H1 (cell line): Measurements from ENCODE around the gene PRRT4. TPM values are rescaled to one million over a fixed set of nuclear protein-coding genes. Genes with fewer than 3 reads are reported as not detected.

Experiments used
- CTCF ChIA-PET: fragments of 300-600 bp; sonication (Branson Sonifier 250); formaldehyde crosslinking; loops from one replicate; lab custom pipeline; 2021; ENCODE audit not compliant: partially characterized antibody; lab: Charles Lee
- POLR2A ChIA-PET: fragments of 300-600 bp; sonication (Branson Sonifier 250); formaldehyde crosslinking; loops from one replicate; lab custom pipeline; 2021; ENCODE audit warnings: inconsistent platforms; ENCODE audit not compliant: partially characterized antibody; lab: Charles Lee
- DNase-seq, 2 experiments: peaks; one replicate each; pipeline versions ENCODE4 v3.0.0 to v3.0.0-alpha.2; 2010 to 2022; ENCODE audit warnings: low spot score in 2 of 2, low read depth in 1 of 2, mixed read lengths in 1 of 2
- FAIRE-seq: peaks from 2 replicates; lab custom pipeline; 2011; peaks lifted over from hg19 to GRCh38; lab: Jason Lieb, UNC
- H2AFZ ChIP-seq: 2 replicates; pipeline ENCODE4 v1.8.1; 2012; ENCODE audit warnings: low read length, inconsistent platforms
- H2AK5ac ChIP-seq: 2 replicates; pipeline ENCODE4 v1.6.1; 2013; ENCODE audit warnings: low read depth, low read length
- H2BK120ac ChIP-seq: replicated peaks from 2 replicates; pipeline ENCODE3; 2013; ENCODE audit warnings: low read depth, low read length, inconsistent platforms
- H2BK12ac ChIP-seq: 2 replicates; pipeline ENCODE4 v1.6.1; 2013; ENCODE audit warnings: low read depth, low read length
- H2BK15ac ChIP-seq: 2 replicates; pipeline ENCODE4 v1.6.1; 2013; ENCODE audit warnings: low read length
- H2BK20ac ChIP-seq: 2 replicates; pipeline ENCODE4 v1.6.1; 2013; ENCODE audit warnings: low read length
- H2BK5ac ChIP-seq: 2 replicates; pipeline ENCODE4 v1.6.1; 2013; ENCODE audit warnings: low read depth, low read length
- H3K14ac ChIP-seq: 2 replicates; pipeline ENCODE4 v1.6.1; 2013; ENCODE audit warnings: inconsistent platforms; ENCODE audit not compliant: insufficient read length
- H3K18ac ChIP-seq: 2 replicates; pipeline ENCODE4 v1.6.1; 2013; ENCODE audit warnings: low read length; ENCODE audit errors: extremely low read depth
- H3K23ac ChIP-seq: 2 replicates; pipeline ENCODE4 v1.6.1; 2013; ENCODE audit warnings: inconsistent platforms; ENCODE audit not compliant: insufficient read length
- H3K23me2 ChIP-seq: 2 replicates; pipeline ENCODE4 v1.6.1; 2013; ENCODE audit warnings: low read depth, low read length
- H3K27ac ChIP-seq: 2 replicates; pipeline ENCODE4 v1.6.1; 2011; ENCODE audit warnings: low read depth, low read length, inconsistent platforms
- H3K27me3 ChIP-seq, 4 experiments: replicated peaks in 1 of 4; 1 replicate in 1 of 4; 2 replicates in 3 of 4; pipeline versions ENCODE4 v1.6.1 to v1.8.1; 2011 to 2013; ENCODE audit warnings: low read length in 3 of 4, mild to moderate bottlenecking in 3 of 4, inconsistent platforms in 2 of 4, mixed read lengths in 2 of 4, moderate library complexity in 1 of 4; ENCODE audit not compliant: control insufficient read depth in 3 of 4, insufficient read depth in 3 of 4; ENCODE audit errors: extremely low read depth in 1 of 4
- H3K36me3 ChIP-seq, 4 experiments: 2 replicates each; pipeline versions ENCODE4 v1.6.1 to v1.8.1; 2011 to 2013; ENCODE audit warnings: mild to moderate bottlenecking in 4 of 4, low read length in 3 of 4, moderate library complexity in 2 of 4, control low read depth in 1 of 4, inconsistent platforms in 1 of 4; ENCODE audit not compliant: insufficient read depth in 4 of 4, control insufficient read depth in 2 of 4
- H3K4ac ChIP-seq: replicated peaks from 2 replicates; pipeline ENCODE3; 2013; ENCODE audit warnings: low read length, low read depth, mixed read lengths, inconsistent platforms; ENCODE audit not compliant: insufficient read length
- H3K4me1 ChIP-seq, 4 experiments: replicated peaks in 1 of 4; 1 replicate in 1 of 4; 2 replicates in 3 of 4; pipeline versions ENCODE4 v1.6.1 to v1.8.1; 2011 to 2013; ENCODE audit warnings: low read length in 3 of 4, inconsistent platforms in 2 of 4, mixed read lengths in 1 of 4; ENCODE audit not compliant: insufficient read depth in 4 of 4, control insufficient read depth in 3 of 4
- H3K4me2 ChIP-seq, 2 experiments: 2 replicates each; pipeline versions ENCODE4 v1.6.1 to v1.8.1; 2011 to 2013; ENCODE audit warnings: low read depth in 2 of 2, low read length in 2 of 2, control low read depth in 1 of 2, inconsistent platforms in 1 of 2, mild to moderate bottlenecking in 1 of 2; ENCODE audit not compliant: insufficient read depth in 1 of 2
- H3K4me3 ChIP-seq, 4 experiments: fragments of 200-600, 300-600 bp in 1 of 4; sonication (generic), shearing (Covaris generic), sonication (Bioruptor Twin) in 1 of 4; 2 replicates each; pipeline versions ENCODE4 v1.5.1 to v1.8.1; 2011 to 2016; ENCODE audit warnings: low read length in 4 of 4, low read depth in 3 of 4, control low read depth in 2 of 4, inconsistent platforms in 2 of 4, mild to moderate bottlenecking in 2 of 4, mixed read lengths in 1 of 4, moderate library complexity in 1 of 4; ENCODE audit not compliant: insufficient read depth in 2 of 4; ENCODE audit errors: extremely low read depth in 1 of 4
- H3K56ac ChIP-seq: replicated peaks from 2 replicates; pipeline ENCODE3; 2013; ENCODE audit warnings: low read depth, mild to moderate bottlenecking, mixed read lengths, low read length, inconsistent platforms; ENCODE audit not compliant: insufficient read length
- H3K79me1 ChIP-seq: 2 replicates; pipeline ENCODE4 v1.6.1; 2013; ENCODE audit warnings: low read depth, low read length, control low read depth
- H3K79me2 ChIP-seq, 2 experiments: 2 replicates each; pipeline versions ENCODE4 v1.6.1 to v1.8.1; 2012 to 2013; ENCODE audit warnings: low read length in 2 of 2, mild to moderate bottlenecking in 2 of 2, inconsistent platforms in 1 of 2; ENCODE audit not compliant: insufficient read depth in 2 of 2, control insufficient read depth in 1 of 2
- H3K9ac ChIP-seq, 4 experiments: replicated peaks in 1 of 4; 1 replicate in 1 of 4; 2 replicates in 3 of 4; pipeline versions ENCODE4 v1.6.1 to v1.8.1; 2011 to 2013; ENCODE audit warnings: low read depth in 3 of 4, low read length in 3 of 4, control low read depth in 2 of 4, mild to moderate bottlenecking in 2 of 4, moderate library complexity in 2 of 4, inconsistent platforms in 1 of 4; ENCODE audit errors: extremely low read depth in 1 of 4
- H3K9me3 ChIP-seq, 2 experiments: 2 replicates each; pipeline versions ENCODE4 v1.6.1 to v1.8.1; 2012 to 2013; ENCODE audit warnings: mild to moderate bottlenecking in 2 of 2, moderate library complexity in 2 of 2, control low read depth in 1 of 2, inconsistent platforms in 1 of 2, low read depth in 1 of 2, low read length in 1 of 2, mixed read lengths in 1 of 2; ENCODE audit not compliant: insufficient read depth in 2 of 2
- H4K20me1 ChIP-seq, 2 experiments: replicated peaks in 1 of 2; 2 replicates each; pipeline versions ENCODE3 to v1.8.1; 2011 to 2013; ENCODE audit warnings: inconsistent platforms in 2 of 2, low read length in 2 of 2, mild to moderate bottlenecking in 1 of 2; ENCODE audit not compliant: insufficient read depth in 2 of 2, control insufficient read depth in 1 of 2
- H4K5ac ChIP-seq: 2 replicates; pipeline ENCODE4 v1.6.1; 2013; ENCODE audit warnings: low read length, low read depth, mixed read lengths, inconsistent platforms; ENCODE audit not compliant: insufficient read length
- H4K8ac ChIP-seq: 2 replicates; pipeline ENCODE4 v1.8.0; 2013; ENCODE audit warnings: mild to moderate bottlenecking, moderate library complexity, low read length, inconsistent platforms; ENCODE audit not compliant: insufficient read depth; ENCODE audit errors: extremely low read depth
- H4K91ac ChIP-seq: replicated peaks from 2 replicates; pipeline ENCODE3; 2013; ENCODE audit warnings: low read length, mixed read lengths, inconsistent platforms; ENCODE audit not compliant: insufficient read length
- CHD1 ChIP-seq: IDR thresholded peaks from 2 replicates; pipeline ENCODE4 v1.6.1; 2012; ENCODE audit warnings: low read depth, low read length, improper control_type of control experiment
- EP300 ChIP-seq, 2 experiments: IDR thresholded peaks; 1 replicate in 1 of 2; 2 replicates in 1 of 2; pipeline ENCODE4 v1.6.1; 2011 to 2012; ENCODE audit warnings: low read depth in 2 of 2, low read length in 2 of 2, mild to moderate bottlenecking in 2 of 2, borderline replicate concordance in 1 of 2, inconsistent platforms in 1 of 2, moderate library complexity in 1 of 2
- WGBS, 2 experiments: shearing (Covaris generic) in 1 of 2; methylation state at CpG; one replicate each; pipeline versions ENCODE4 v1.1.6 to v1.1.7; 2013 to 2015; ENCODE audit warnings: low lambda C conversion rate in 2 of 2, mixed read lengths in 2 of 2, inconsistent platforms in 1 of 2, low coverage in 1 of 2, missing lambda C conversion rate in 1 of 2; ENCODE audit not compliant: insufficient replicate concordance in 2 of 2, insufficient coverage in 1 of 2, insufficient read length in 1 of 2; ENCODE audit errors: extremely low coverage in 1 of 2, missing lambda C conversion rate in 1 of 2; 5-methylcytosine and 5-hydroxymethylcytosine counted together
- polyA plus RNA-seq, 7 experiments: library from polyadenylated mRNA; depleted of rRNA in 3 of 7; stranded (reverse) in 5 of 7; unstranded in 2 of 7; fragments of >200 nt in 5 of 7; fragments of 200-250 nt in 2 of 7; gene quantifications; 1 replicate in 5 of 7; 2 replicates in 1 of 7; 4 replicates in 1 of 7; pipeline versions ENCODE4 v1.2.1 to v1.2.3, GENCODE V29; 2011 to 2013; ENCODE audit warnings: missing spikeins in 2 of 7, mixed read lengths in 2 of 7
- total RNA-seq: library from RNA; stranded (reverse); fragmentation: NEBNext Ultra II Directional; extraction: Animal tissue kit (Norgen Biotek cat#: 25700); gene quantifications from 2 replicates; pipeline ENCODE4 v1.2.1, GENCODE V29; 2021

Gene PRRT4
- total and polyA plus RNA-seq, 2 of the 8 experiments (the other 6 are each of a cell fraction or from before 2014, with no cell fraction given), result 0.34 to 1.0 TPM

DNA sequence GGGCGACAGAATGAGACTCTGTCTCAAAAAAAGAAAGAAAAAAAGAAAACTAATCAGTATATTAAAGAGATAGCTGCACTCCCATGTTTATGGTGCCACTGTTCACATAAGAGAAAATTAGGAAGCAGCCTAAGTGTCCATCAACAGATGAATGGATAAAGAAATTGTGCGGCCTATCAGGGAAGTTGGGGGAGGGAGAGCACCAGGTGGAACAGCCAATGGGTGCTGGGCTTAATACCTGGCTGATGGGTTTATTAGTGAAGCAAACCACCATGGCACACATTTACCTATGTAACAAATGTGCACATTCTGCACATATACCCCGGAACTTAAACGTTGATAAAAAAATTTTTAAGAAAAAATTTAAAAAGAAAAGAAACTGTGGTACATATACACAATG, 9.0 kb upstream of the PRRT4 start:
- no peak overlapping the region for H2BK12ac ChIP-seq
- H2BK5ac ChIP-seq, result no peak overlapping the region
- no peak overlapping the region for H3K4me2 ChIP-seq
- POLR2A ChIA-PET, result no interaction called here
- H3K4ac ChIP-seq, result no peak overlapping the region
- H3K14ac ChIP-seq, result no peak overlapping the region
- no peaks in the 10 kb centered on the region for H4K20me1 ChIP-seq
- no peak overlapping the region for H3K27ac ChIP-seq
- H3K23me2 ChIP-seq, result no peaks in the 10 kb centered on the region
- WGBS, 2 experiments, result 91% methylated on average over 4 of the region's 4 CpGs; no CpG with 5 or more reads in 1 of the 2 experiments
- H4K8ac ChIP-seq, result no peak overlapping the region
- H3K4me3 ChIP-seq, result no peak overlapping the region
- no peak overlapping the region for H3K56ac ChIP-seq
- no peak overlapping the region for H2BK15ac ChIP-seq
- no peak overlapping the region for H3K9ac ChIP-seq
- no peaks in the 10 kb centered on the region for H3K36me3 ChIP-seq
- FAIRE-seq, result no peak
- H3K4me1 ChIP-seq, result no peaks in the 10 kb centered on the region
- no peak overlapping the region for H2AK5ac ChIP-seq
- peak in 1 of 2 experiments; percentile 58; a peak in 1 of 3 replicates for TF ChIP-seq EP300 (IDR thresholded peaks at IDR 0.05; ENCODE audit: borderline replicate concordance in 1 of 2, low read depth in 2 of 2, low read length in 2 of 2)
- no peak for TF ChIP-seq CHD1
- H2AFZ ChIP-seq, result no peak overlapping the region
- no peaks in the 10 kb centered on the region for H3K9me3 ChIP-seq
- no peak overlapping the region for H4K91ac ChIP-seq
- H2BK20ac ChIP-seq, result no peak overlapping the region
- no peak overlapping the region for H4K5ac ChIP-seq
- no peaks in the 10 kb centered on the region for H3K79me1 ChIP-seq
- no peak overlapping the region for H3K23ac ChIP-seq
- no peak overlapping the region for H2BK120ac ChIP-seq
- DNase-seq, result no peak
- CTCF ChIA-PET, result interaction anchor here (0.6 to 16.7 kb wide), 3 partner anchors 12 to 25 kb away, joined by 3 to 275 read pairs (median 89); no protein-coding TSS in a partner anchor
- peaks cover under 1 to 3% (median 2%) of the 10 kb centered on the region in 4 experiments; a peak in 4 of 7 replicates for H3K27me3 ChIP-seq
- H3K79me2 ChIP-seq, result no peaks in the 10 kb centered on the region
- no peak overlapping the region for H3K18ac ChIP-seq
